ENCODE measurements around the gene PKNOX2.

PKNOX2 gene

GRCh38 chr11:125257751-125258150 lies 93.2 kb downstream of the PKNOX2 start:
- DNase-seq = no peak
- Mint-ChIP-seq H3K9me3 (no peaks in the 10 kb centered on the region), H3K27me3 (peaks cover 21% of the 10 kb centered on the region), H3K4me1 (ENCODE audit: low read depth) (no peaks in the 10 kb centered on the region), H3K4me3 (no peak overlapping the region), H3K27ac (no peak overlapping the region), H3K36me3 (ENCODE audit: low read depth) (no peaks in the 10 kb centered on the region)

GRCh38 chr11:125258291-125259032 lies 93.9 kb downstream of the PKNOX2 start:
- Mint-ChIP-seq H3K36me3 (ENCODE audit: low read depth) (no peaks in the 10 kb centered on the region), H3K9me3 (no peaks in the 10 kb centered on the region), H3K4me1 (ENCODE audit: low read depth) (no peaks in the 10 kb centered on the region), H3K4me3 (no peak overlapping the region), H3K27ac (no peak overlapping the region), H3K27me3 (peaks cover 28% of the 10 kb centered on the region)
- no peak for DNase-seq

DNA sequence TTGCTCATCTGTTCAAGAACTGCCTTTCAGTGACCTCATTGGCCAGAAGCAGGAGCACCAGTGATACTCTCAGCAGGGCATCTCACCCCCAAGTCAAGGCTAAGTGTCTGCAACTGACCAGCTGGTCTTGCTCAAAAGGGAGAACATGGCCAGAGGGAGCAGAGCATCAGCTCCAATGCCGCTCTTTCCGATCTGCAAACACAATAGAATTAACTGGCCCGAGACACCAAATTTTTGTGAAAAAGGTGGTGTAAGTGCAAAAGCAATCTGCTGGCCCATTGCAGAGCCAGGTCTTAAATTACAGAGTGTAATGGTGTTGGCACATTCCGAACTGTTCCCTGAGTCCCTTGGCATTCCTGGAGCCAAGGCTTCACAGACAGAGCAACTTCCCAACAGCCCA lies 97.0 kb downstream of the PKNOX2 start:
- Mint-ChIP-seq H3K4me1 (ENCODE audit: low read depth) (no peaks in the 10 kb centered on the region), H3K9me3 (no peaks in the 10 kb centered on the region), H3K36me3 (ENCODE audit: low read depth) (no peaks in the 10 kb centered on the region), H3K27me3 (peaks cover 46% of the 10 kb centered on the region), H3K4me3 (no peak overlapping the region), H3K27ac (no peak overlapping the region)
- no peak for DNase-seq

- H3K9me3 Mint-ChIP-seq = no peaks in the 10 kb centered on the region
- no peak for DNase-seq
- no peaks in the 10 kb centered on the region for H3K4me1 Mint-ChIP-seq (ENCODE audit: low read depth)
- peaks cover 51% of the 10 kb centered on the region for H3K27me3 Mint-ChIP-seq
- H3K36me3 Mint-ChIP-seq (ENCODE audit: low read depth) = no peaks in the 10 kb centered on the region
- H3K4me3 Mint-ChIP-seq = no peak overlapping the region
- no peak overlapping the region for H3K27ac Mint-ChIP-seq
These were observed 97.8 kb downstream of the PKNOX2 start for GRCh38 chr11:125262194-125262829.

- Mint-ChIP-seq H3K4me1 (ENCODE audit: low read depth) (no peaks in the 10 kb centered on the region), H3K27ac (no peak overlapping the region), H3K9me3 (no peaks in the 10 kb centered on the region), H3K36me3 (ENCODE audit: low read depth) (no peaks in the 10 kb centered on the region), H3K4me3 (no peak overlapping the region), H3K27me3 (peaks cover 55% of the 10 kb centered on the region)
- DNase-seq = no peak
These were observed 98.3 kb downstream of the PKNOX2 start for GRCh38 chr11:125262830-125263218.

GRCh38 chr11:125263268-125263790 lies 98.8 kb downstream of the PKNOX2 start:
- H3K36me3 Mint-ChIP-seq (ENCODE audit: low read depth) = no peaks in the 10 kb centered on the region
- no peak overlapping the region for H3K4me3 Mint-ChIP-seq
- H3K27ac Mint-ChIP-seq = no peak overlapping the region
- peaks cover 52% of the 10 kb centered on the region for H3K27me3 Mint-ChIP-seq
- no peaks in the 10 kb centered on the region for H3K9me3 Mint-ChIP-seq
- no peak for DNase-seq
- no peaks in the 10 kb centered on the region for H3K4me1 Mint-ChIP-seq (ENCODE audit: low read depth)

- H3K36me3 Mint-ChIP-seq (ENCODE audit: low read depth) = no peaks in the 10 kb centered on the region
- DNase-seq = no peak
- H3K27ac Mint-ChIP-seq = no peak overlapping the region
- no peaks in the 10 kb centered on the region for H3K9me3 Mint-ChIP-seq
- H3K27me3 Mint-ChIP-seq = peaks cover 56% of the 10 kb centered on the region
- H3K4me3 Mint-ChIP-seq = no peak overlapping the region
- no peaks in the 10 kb centered on the region for H3K4me1 Mint-ChIP-seq (ENCODE audit: low read depth)
These were observed 99.8 kb downstream of the PKNOX2 start for GRCh38 chr11:125264100-125265022.

DNA sequence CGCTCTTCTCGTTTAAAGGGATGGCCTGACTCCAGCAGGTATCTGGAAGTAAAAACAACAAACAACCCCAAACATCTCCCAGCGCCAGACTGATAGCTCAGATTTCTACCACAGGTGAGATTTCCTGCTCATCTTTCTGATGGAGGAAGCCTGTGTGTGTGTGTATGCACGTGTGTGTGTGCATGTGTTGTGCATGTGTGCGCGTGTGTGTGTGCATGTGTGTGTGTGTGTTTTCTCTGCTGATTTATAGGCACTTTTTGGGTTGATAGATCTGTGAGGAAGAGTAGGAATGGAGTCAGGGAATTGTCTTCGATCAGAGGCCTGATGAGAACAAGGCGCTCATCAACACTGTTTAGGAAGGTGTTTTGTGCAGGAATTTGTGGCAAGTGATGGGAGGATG lies 103.0 kb downstream of the PKNOX2 start:
- H3K4me1 Mint-ChIP-seq (ENCODE audit: low read depth) = no peaks in the 10 kb centered on the region
- no peaks in the 10 kb centered on the region for H3K9me3 Mint-ChIP-seq
- H3K36me3 Mint-ChIP-seq (ENCODE audit: low read depth) = no peaks in the 10 kb centered on the region
- no peak overlapping the region for H3K4me3 Mint-ChIP-seq
- no peak for DNase-seq
- H3K27me3 Mint-ChIP-seq = peaks cover 45% of the 10 kb centered on the region
- H3K27ac Mint-ChIP-seq = no peak overlapping the region

GRCh38 chr11:125268611-125269010 lies 104.1 kb downstream of the PKNOX2 start:
- Mint-ChIP-seq H3K9me3 (no peaks in the 10 kb centered on the region), H3K4me3 (no peak overlapping the region), H3K27ac (no peak overlapping the region), H3K4me1 (ENCODE audit: low read depth) (no peaks in the 10 kb centered on the region), H3K27me3 (peaks cover 40% of the 10 kb centered on the region), H3K36me3 (ENCODE audit: low read depth) (no peaks in the 10 kb centered on the region)
- no peak for DNase-seq

DNA sequence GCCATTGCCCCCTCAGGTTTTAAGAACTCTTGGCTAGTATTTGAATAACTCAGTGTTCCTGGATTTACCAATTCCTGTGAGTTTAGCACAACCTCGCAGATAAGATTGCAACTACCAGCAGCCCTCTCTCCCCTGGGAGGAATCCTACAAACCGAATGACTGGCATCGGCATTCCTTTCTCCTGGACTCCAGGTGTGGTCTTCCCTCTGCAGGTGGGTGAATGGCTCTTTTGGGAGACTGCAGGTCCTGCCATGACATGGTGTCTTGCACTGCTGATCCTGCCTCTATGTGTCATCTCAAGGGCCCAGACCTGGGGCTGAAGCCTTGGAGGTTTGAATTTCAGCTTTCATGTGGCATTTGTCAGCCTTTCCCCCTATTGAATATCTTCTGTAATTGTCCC lies 105.6 kb downstream of the PKNOX2 start:
- no peak overlapping the region for H3K27ac Mint-ChIP-seq
- no peaks in the 10 kb centered on the region for H3K4me1 Mint-ChIP-seq (ENCODE audit: low read depth)
- no peaks in the 10 kb centered on the region for H3K9me3 Mint-ChIP-seq
- DNase-seq = no peak
- no peaks in the 10 kb centered on the region for H3K36me3 Mint-ChIP-seq (ENCODE audit: low read depth)
- H3K4me3 Mint-ChIP-seq = no peak overlapping the region
- peaks cover 31% of the 10 kb centered on the region for H3K27me3 Mint-ChIP-seq

GRCh38 chr11:125270711-125271110 lies 106.2 kb downstream of the PKNOX2 start:
- Mint-ChIP-seq H3K36me3 (ENCODE audit: low read depth) (no peaks in the 10 kb centered on the region), H3K9me3 (no peaks in the 10 kb centered on the region), H3K4me1 (ENCODE audit: low read depth) (no peaks in the 10 kb centered on the region), H3K27me3 (peaks cover 26% of the 10 kb centered on the region), H3K4me3 (no peak overlapping the region), H3K27ac (no peak overlapping the region)
- DNase-seq = no peak

- H3K4me1 Mint-ChIP-seq (ENCODE audit: low read depth) = no peaks in the 10 kb centered on the region
- H3K27ac Mint-ChIP-seq = no peak overlapping the region
- no peaks in the 10 kb centered on the region for H3K36me3 Mint-ChIP-seq (ENCODE audit: low read depth)
- peaks cover 26% of the 10 kb centered on the region for H3K27me3 Mint-ChIP-seq
- H3K4me3 Mint-ChIP-seq = no peak overlapping the region
- DNase-seq = no peak
- no peaks in the 10 kb centered on the region for H3K9me3 Mint-ChIP-seq
These were observed 107.0 kb downstream of the PKNOX2 start for GRCh38 chr11:125271483-125272091.

- Mint-ChIP-seq H3K9me3 (no peaks in the 10 kb centered on the region), H3K4me3 (no peak overlapping the region)
These were observed 107.5 kb downstream of the PKNOX2 start for GRCh38 chr11:125272092-125272491.

GRCh38 chr11:125272821-125273220 lies 108.3 kb downstream of the PKNOX2 start:
- Mint-ChIP-seq H3K27ac (no peak overlapping the region), H3K36me3 (ENCODE audit: low read depth) (no peaks in the 10 kb centered on the region), H3K4me3 (no peak overlapping the region), H3K27me3 (peaks cover 18% of the 10 kb centered on the region), H3K4me1 (ENCODE audit: low read depth) (no peaks in the 10 kb centered on the region), H3K9me3 (no peaks in the 10 kb centered on the region)
- no peak for DNase-seq

More at GRCh38 chr11:125272092-125272491, 107.5 kb downstream of the PKNOX2 start:
- Mint-ChIP-seq H3K4me1 (ENCODE audit: low read depth) (no peaks in the 10 kb centered on the region), H3K27ac (no peak overlapping the region), H3K27me3 (peaks cover 24% of the 10 kb centered on the region), H3K36me3 (ENCODE audit: low read depth) (no peaks in the 10 kb centered on the region)
- no peak for DNase-seq
